H4 (cell line): ENCODE data around the gene ANKRD31. TPM values are rescaled to one million over a fixed set of nuclear protein-coding genes. Genes with fewer than 3 reads are reported as not detected.

Experiments used
- DNase-seq: peaks from one replicate; pipeline ENCODE4 v3.0.0-alpha.2; 2015; ENCODE audit warnings: low spot score
- total RNA-seq: library from RNA; depleted of rRNA; stranded (reverse); fragments of >200 nt; shearing (Covaris generic); gene quantifications from 2 replicates; pipeline ENCODE4 v1.2.3, GENCODE V29; 2014; rRNA removed

Gene ANKRD31
- total RNA-seq, 1 experiment from 2014 or later: 0.33 TPM

DNA sequence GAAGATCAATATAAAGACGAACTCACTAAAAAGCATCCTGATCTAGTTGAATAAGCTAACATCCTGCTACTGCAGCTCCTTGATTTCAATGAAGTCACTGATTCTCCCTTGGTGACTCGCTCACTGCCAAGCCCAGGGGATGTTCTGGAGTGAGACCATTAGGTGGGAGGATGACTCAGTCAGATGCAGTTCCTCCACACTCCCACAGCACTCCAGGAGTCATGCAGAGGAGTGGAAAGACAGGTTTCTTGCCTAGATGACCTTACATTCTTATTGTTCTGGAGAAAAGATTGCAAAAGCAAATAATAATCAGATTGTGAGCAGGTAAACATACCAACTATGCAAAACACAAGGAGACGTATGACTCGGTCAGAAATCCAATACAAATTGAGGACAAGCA lies 199.6 kb downstream of the ANKRD31 start:
- DNase-seq: peak; percentile 47

- no peak for DNase-seq
These were observed 202.4 kb downstream of the ANKRD31 start for GRCh38 chr5:75034137-75034739.

- DNase-seq: no peak
These were observed 205.3 kb downstream of the ANKRD31 start for GRCh38 chr5:75031366-75031765.

GRCh38 chr5:75028090-75028489 lies 208.6 kb downstream of the ANKRD31 start:
- DNase-seq: no peak

- DNase-seq: no peak
These were observed 213.1 kb downstream of the ANKRD31 start for GRCh38 chr5:75023368-75024159.

GRCh38 chr5:75021800-75022199 lies 214.9 kb downstream of the ANKRD31 start:
- no peak for DNase-seq

GRCh38 chr5:75021219-75021618 lies 215.5 kb downstream of the ANKRD31 start:
- DNase-seq: no peak

GRCh38 chr5:75020016-75020656 lies 216.5 kb downstream of the ANKRD31 start:
- no peak for DNase-seq

- DNase-seq: no peak
These were observed 217.7 kb downstream of the ANKRD31 start for GRCh38 chr5:75018805-75019587.

Other genes starting within 250 kb of the ANKRD31 start
- gene GCNT4, start 184.3 kb downstream of the ANKRD31 start, total RNA-seq: 0.06 and 0.12 TPM in 2 replicates
- 73.2 and 105 TPM in 2 replicates for gene HMGCR, start 100.3 kb upstream of the ANKRD31 start, total RNA-seq